ENCODE data around the gene RAD21L1.

RAD21L1 gene

GRCh38 chr20:1296922-1297321 is 71.1 kb downstream of the RAD21L1 start:
- H3K27me3 Mint-ChIP-seq (ENCODE audit: low read depth): no peaks in the 10 kb centered on the region
- H3K9me3 Mint-ChIP-seq: no peaks in the 10 kb centered on the region
- H3K27ac Mint-ChIP-seq: no peak overlapping the region
- peaks cover 14% of the 10 kb centered on the region for H3K4me1 Mint-ChIP-seq (ENCODE audit: low read depth)
- no peak overlapping the region for H3K4me3 Mint-ChIP-seq
- H3K36me3 Mint-ChIP-seq (ENCODE audit: low read depth): peaks cover 5% of the 10 kb centered on the region

- Mint-ChIP-seq H3K27me3 (ENCODE audit: low read depth) (no peaks in the 10 kb centered on the region), H3K36me3 (ENCODE audit: low read depth) (peaks cover 5% of the 10 kb centered on the region), H3K4me3 (no peak overlapping the region), H3K4me1 (ENCODE audit: low read depth) (peaks cover 14% of the 10 kb centered on the region), H3K27ac (no peak overlapping the region), H3K9me3 (no peaks in the 10 kb centered on the region)
Observed at GRCh38 chr20:1297486-1297885, 71.6 kb downstream of the RAD21L1 start.

- H3K4me1 Mint-ChIP-seq (ENCODE audit: low read depth): peaks cover 19% of the 10 kb centered on the region
- no peak overlapping the region for H3K4me3 Mint-ChIP-seq
- no peak overlapping the region for H3K27ac Mint-ChIP-seq
- H3K9me3 Mint-ChIP-seq: no peaks in the 10 kb centered on the region
- H3K27me3 Mint-ChIP-seq (ENCODE audit: low read depth): no peaks in the 10 kb centered on the region
- H3K36me3 Mint-ChIP-seq (ENCODE audit: low read depth): peaks cover 5% of the 10 kb centered on the region
Observed at GRCh38 chr20:1298166-1298565, 72.3 kb downstream of the RAD21L1 start.

GRCh38 chr20:1298888-1299511 is 73.2 kb downstream of the RAD21L1 start:
- H3K27me3 Mint-ChIP-seq (ENCODE audit: low read depth): no peaks in the 10 kb centered on the region
- H3K36me3 Mint-ChIP-seq (ENCODE audit: low read depth): peaks cover 5% of the 10 kb centered on the region
- no peak overlapping the region for H3K27ac Mint-ChIP-seq
- H3K4me3 Mint-ChIP-seq: no peak overlapping the region
- H3K9me3 Mint-ChIP-seq: no peaks in the 10 kb centered on the region
- peaks cover 19% of the 10 kb centered on the region for H3K4me1 Mint-ChIP-seq (ENCODE audit: low read depth)

GRCh38 chr20:1299522-1299921 is 73.7 kb downstream of the RAD21L1 start:
- Mint-ChIP-seq H3K4me1 (ENCODE audit: low read depth) (peaks cover 19% of the 10 kb centered on the region), H3K36me3 (ENCODE audit: low read depth) (peaks cover 5% of the 10 kb centered on the region), H3K4me3 (no peak overlapping the region), H3K27ac (no peak overlapping the region), H3K9me3 (no peaks in the 10 kb centered on the region), H3K27me3 (ENCODE audit: low read depth) (no peaks in the 10 kb centered on the region)

GRCh38 chr20:1300083-1300840 is 74.4 kb downstream of the RAD21L1 start:
- Mint-ChIP-seq H3K27ac (peak overlapping the region; percentile 85), H3K9me3 (no peaks in the 10 kb centered on the region), H3K4me1 (ENCODE audit: low read depth) (peaks cover 19% of the 10 kb centered on the region), H3K36me3 (ENCODE audit: low read depth) (peaks cover 5% of the 10 kb centered on the region), H3K4me3 (peak overlapping the region; percentile 76), H3K27me3 (ENCODE audit: low read depth) (no peaks in the 10 kb centered on the region)

- H3K9me3 Mint-ChIP-seq: no peaks in the 10 kb centered on the region
- H3K4me3 Mint-ChIP-seq: peak overlapping the region; percentile 76
- peaks cover 7% of the 10 kb centered on the region for H3K36me3 Mint-ChIP-seq (ENCODE audit: low read depth)
- H3K27ac Mint-ChIP-seq: peak overlapping the region; percentile 85
- no peaks in the 10 kb centered on the region for H3K27me3 Mint-ChIP-seq (ENCODE audit: low read depth)
- peaks cover 19% of the 10 kb centered on the region for H3K4me1 Mint-ChIP-seq (ENCODE audit: low read depth)
Observed at GRCh38 chr20:1301031-1301529, 75.2 kb downstream of the RAD21L1 start.

- Mint-ChIP-seq H3K27me3 (ENCODE audit: low read depth) (no peaks in the 10 kb centered on the region), H3K36me3 (ENCODE audit: low read depth) (peaks cover 5% of the 10 kb centered on the region), H3K9me3 (no peaks in the 10 kb centered on the region), H3K4me3 (no peak overlapping the region), H3K27ac (no peak overlapping the region), H3K4me1 (ENCODE audit: low read depth) (peaks cover 17% of the 10 kb centered on the region)
Observed at GRCh38 chr20:1302685-1303541, 77.1 kb downstream of the RAD21L1 start.

- Mint-ChIP-seq H3K4me1 (ENCODE audit: low read depth) (peaks cover 15% of the 10 kb centered on the region), H3K36me3 (ENCODE audit: low read depth) (peaks cover 5% of the 10 kb centered on the region), H3K27me3 (ENCODE audit: low read depth) (no peaks in the 10 kb centered on the region), H3K9me3 (no peaks in the 10 kb centered on the region), H3K4me3 (no peak overlapping the region), H3K27ac (no peak overlapping the region)
Observed at GRCh38 chr20:1304710-1305515, 79.1 kb downstream of the RAD21L1 start.
